ENCODE results near the gene THOP1. TPM values are rescaled to one million over a fixed set of nuclear protein-coding genes. Genes with fewer than 3 reads are reported as not detected.
A peak's percentile ranks its signal among the peaks of the same experiment; 100 is the strongest.
"Not testable (repeated sequence)": the region's sequence is repeated elsewhere in the genome, so short reads cannot be mapped to it uniquely, and the experiment has no call there.

THOP1 gene
- total RNA-seq, 2 donors from 2014 or later = 101 to 126 TPM

DNA sequence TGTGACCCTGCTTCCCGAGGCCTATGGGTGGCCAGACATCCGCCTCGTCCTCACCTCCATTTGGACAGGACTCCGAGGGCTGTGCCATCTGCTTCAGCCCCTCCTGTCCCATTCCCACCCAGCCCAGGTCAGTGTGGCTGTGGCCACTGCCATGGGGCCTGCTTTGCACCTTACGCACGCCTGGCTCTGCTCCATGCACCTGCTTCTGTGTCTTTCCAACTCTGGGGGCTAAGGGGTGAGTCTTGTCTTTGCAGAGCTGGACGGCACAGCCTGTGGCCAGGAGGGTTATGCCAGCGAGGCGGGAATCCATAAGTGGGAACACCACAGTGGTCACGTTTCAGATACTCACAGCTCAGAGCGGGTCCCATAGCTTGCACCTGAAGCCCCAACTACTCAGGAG, 29.1 kb downstream of the THOP1 start:
- peaks cover 9% of the 10 kb centered on the region for H3K4me1 Mint-ChIP-seq (ENCODE audit: low read depth)
- ATAC-seq (replicated peaks in 1 of 2) (no peak), DNase-seq (no peak)
- peaks cover 1 to 4% of the 10 kb centered on the region in 2 donors for H3K9me3 Mint-ChIP-seq
- H3K27ac Mint-ChIP-seq = no peak overlapping the region
- peaks cover 0 to 2% of the 10 kb centered on the region in 2 donors for H3K36me3 Mint-ChIP-seq (ENCODE audit: insufficient read depth in 2 of 2)
- no peak overlapping the region for H3K4me3 Mint-ChIP-seq
- H3K27me3 Mint-ChIP-seq (ENCODE audit: low read depth) = no peaks in the 10 kb centered on the region

DNA sequence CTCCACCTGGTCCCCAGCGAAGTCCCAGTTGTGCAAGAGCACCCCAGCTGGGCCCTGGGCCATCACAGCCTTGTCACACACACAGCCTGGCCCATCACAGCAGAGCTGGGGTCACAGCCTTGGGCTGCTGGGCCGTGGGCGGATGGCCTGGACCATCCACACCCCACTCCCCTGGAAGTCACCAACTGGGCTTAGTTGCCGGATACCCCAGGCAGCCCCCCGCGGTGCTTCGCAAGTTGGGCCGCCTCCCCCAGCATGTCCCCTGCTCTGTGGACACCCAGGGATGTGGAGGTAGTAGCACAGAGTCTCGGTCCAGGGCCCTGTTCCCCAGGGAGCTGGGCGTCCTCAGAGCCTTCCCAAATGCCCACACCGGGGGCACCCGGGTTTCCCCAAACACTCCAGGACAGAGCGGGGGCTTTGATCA, 29.9 kb downstream of the THOP1 start:
- Mint-ChIP-seq H3K4me1 (ENCODE audit: low read depth) (peaks cover 10% of the 10 kb centered on the region), H3K27ac (no peak overlapping the region), H3K27me3 (ENCODE audit: low read depth) (no peaks in the 10 kb centered on the region), H3K9me3 (peaks cover 1 to 4% of the 10 kb centered on the region in 2 donors), H3K36me3 (ENCODE audit: insufficient read depth in 2 of 2) (peaks cover 0 to 2% of the 10 kb centered on the region in 2 donors), H3K4me3 (no peak overlapping the region)
- DNase-seq = no peak
- no peak for ATAC-seq (replicated peaks in 1 of 2)

DNA sequence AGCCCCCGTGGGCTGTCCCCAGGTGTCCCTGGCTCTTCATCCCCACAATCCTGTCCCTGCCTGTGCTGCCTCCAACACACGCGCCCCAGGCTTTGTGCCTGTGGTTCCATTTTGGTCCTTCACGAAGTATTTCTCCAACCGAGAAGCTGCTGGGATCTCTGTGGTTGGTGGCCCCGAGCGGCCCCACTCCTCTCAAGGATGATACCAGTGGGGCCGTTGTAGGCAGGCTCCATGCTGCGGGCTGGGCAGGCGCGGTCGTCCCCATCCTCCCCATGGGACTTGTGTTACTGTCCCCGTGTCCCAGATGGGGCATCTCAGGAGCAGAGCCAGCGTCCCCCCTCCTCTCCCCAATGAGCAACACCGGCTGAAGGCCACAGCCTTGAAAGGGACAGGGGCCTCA, 30.6 kb downstream of the THOP1 start:
- Mint-ChIP-seq H3K4me3 (no peak overlapping the region), H3K27me3 (ENCODE audit: low read depth) (no peaks in the 10 kb centered on the region), H3K4me1 (ENCODE audit: low read depth) (peaks cover 17% of the 10 kb centered on the region), H3K36me3 (ENCODE audit: insufficient read depth in 2 of 2) (peaks cover 0 to 2% of the 10 kb centered on the region in 2 donors), H3K9me3 (peaks cover 1 to 4% of the 10 kb centered on the region in 2 donors), H3K27ac (no peak overlapping the region)
- no peak for ATAC-seq (replicated peaks in 1 of 2)
- no peak for DNase-seq

- DNase-seq (no peak), ATAC-seq (replicated peaks in 1 of 2) (no peak)
- Mint-ChIP-seq H3K27me3 (ENCODE audit: low read depth) (no peaks in the 10 kb centered on the region), H3K36me3 (ENCODE audit: insufficient read depth in 2 of 2) (peaks cover 0 to 2% of the 10 kb centered on the region in 2 donors), H3K27ac (no peak overlapping the region), H3K4me1 (ENCODE audit: low read depth) (peaks cover 20% of the 10 kb centered on the region), H3K9me3 (peaks cover 1 to 4% of the 10 kb centered on the region in 2 donors), H3K4me3 (no peak overlapping the region)
Measured at GRCh38 chr19:2816641-2817040, 31.3 kb downstream of the THOP1 start.

- not testable (repeated sequence) for H3K9me3 Mint-ChIP-seq; H3K36me3 Mint-ChIP-seq (ENCODE audit: insufficient read depth in 2 of 2); H3K27me3 Mint-ChIP-seq (ENCODE audit: low read depth); ATAC-seq (replicated peaks in 1 of 2); H3K4me3 Mint-ChIP-seq
- DNase-seq = peak; percentile 19 to 20
- peaks cover 20% of the 10 kb centered on the region for H3K4me1 Mint-ChIP-seq (ENCODE audit: low read depth)
- H3K27ac Mint-ChIP-seq = peak overlapping the region; percentile 64
Measured at GRCh38 chr19:2817237-2817829, 32.0 kb downstream of the THOP1 start.

- Mint-ChIP-seq H3K4me3 (peak within 1 kb of the TSS; percentile 86 to 87), H3K4me1 (ENCODE audit: low read depth) (peaks cover 20% of the 10 kb centered on the region), H3K27ac (peak within 1 kb of the TSS; percentile 57), H3K36me3 (ENCODE audit: insufficient read depth in 2 of 2) (peaks cover 0 to 2% of the 10 kb centered on the region in 2 donors), H3K27me3 (ENCODE audit: low read depth) (no peaks in the 10 kb centered on the region), H3K9me3 (peaks cover 1 to 4% of the 10 kb centered on the region in 2 donors)
- DNase-seq (peak; percentile 98 to 99), ATAC-seq (replicated peaks in 1 of 2) (peak; percentile 94 to 95)
Measured at GRCh38 chr19:2819540-2820111, 34.3 kb downstream of the THOP1 start, which contains the start of gene ZNF554. ZNF554 (plus strand) TSS chr19:2819868; CDS start chr19:2820072, 204 bp downstream.

DNA sequence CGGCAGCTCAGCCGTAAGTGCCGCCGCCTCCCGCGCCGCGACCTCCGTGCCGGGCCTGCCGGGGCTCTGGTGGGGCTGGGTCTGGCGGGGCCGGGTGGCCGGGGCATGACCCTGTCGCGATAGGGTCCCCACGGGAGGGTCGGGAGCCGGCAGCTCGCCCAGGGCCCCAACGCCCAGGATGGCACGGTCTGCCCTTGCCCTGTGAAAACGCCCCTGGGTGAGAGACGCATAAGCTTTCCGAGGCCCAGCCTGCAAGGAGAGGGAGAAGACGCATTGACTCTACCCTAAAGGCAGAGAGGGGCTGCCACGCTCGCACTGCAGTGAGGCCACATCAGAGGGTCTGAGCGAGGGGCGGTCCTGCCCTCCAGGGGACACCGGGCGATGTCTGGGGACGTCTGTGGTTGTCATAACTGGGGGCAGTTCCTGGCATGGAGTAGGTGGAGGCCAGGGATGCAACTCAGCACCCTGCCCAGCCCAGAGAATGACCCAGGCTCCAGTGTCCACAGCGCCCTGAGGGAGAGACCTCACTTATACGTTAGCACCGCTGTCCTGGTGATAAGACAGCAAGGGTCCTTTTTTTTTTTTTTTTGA, 34.9 kb downstream of the THOP1 start:
- DNase-seq = no peak
- Mint-ChIP-seq H3K4me1 (ENCODE audit: low read depth) (peaks cover 20% of the 10 kb centered on the region), H3K36me3 (ENCODE audit: insufficient read depth in 2 of 2) (peaks cover 0 to 2% of the 10 kb centered on the region in 2 donors), H3K4me3 (peak overlapping the region; percentile 86 to 87), H3K27me3 (ENCODE audit: low read depth) (no peaks in the 10 kb centered on the region), H3K9me3 (peaks cover 1 to 4% of the 10 kb centered on the region in 2 donors), H3K27ac (no peak overlapping the region)
- ATAC-seq (replicated peaks in 1 of 2) = peak; percentile 33 to 34

- Mint-ChIP-seq H3K27ac (no peak overlapping the region), H3K27me3 (ENCODE audit: low read depth) (no peaks in the 10 kb centered on the region), H3K4me1 (ENCODE audit: low read depth) (peaks cover 15% of the 10 kb centered on the region), H3K9me3 (peaks cover 3 to 10% of the 10 kb centered on the region in 2 donors), H3K4me3 (no peak overlapping the region), H3K36me3 (ENCODE audit: insufficient read depth in 2 of 2) (peaks cover 5 to 8% of the 10 kb centered on the region in 2 donors)
- DNase-seq = no peak
- no peak for ATAC-seq (replicated peaks in 1 of 2)
Measured at GRCh38 chr19:2822846-2823245, 37.5 kb downstream of the THOP1 start.

DNA sequence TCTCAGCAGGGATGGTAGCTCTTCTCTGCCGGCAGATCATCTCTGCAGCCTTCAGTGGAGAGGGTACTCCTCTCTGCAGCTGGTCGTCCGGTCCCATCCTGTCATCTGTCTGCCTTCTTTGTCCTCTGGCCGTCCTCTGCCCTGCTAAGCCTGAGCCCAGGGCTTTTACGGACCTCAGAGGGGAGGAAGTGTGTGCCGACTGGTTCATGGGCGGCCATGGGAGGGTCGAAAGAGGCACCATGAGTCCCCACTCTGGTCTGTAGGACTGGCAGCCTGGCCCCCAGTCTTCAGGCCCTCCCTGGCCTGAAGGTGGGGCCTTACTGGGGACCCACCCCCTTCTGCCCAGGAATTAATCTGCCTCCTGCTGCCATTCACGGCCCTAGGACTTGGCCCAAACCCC, 38.3 kb downstream of the THOP1 start:
- Mint-ChIP-seq H3K27me3 (ENCODE audit: low read depth) (no peaks in the 10 kb centered on the region), H3K36me3 (ENCODE audit: insufficient read depth in 2 of 2) (peaks cover 7 to 10% of the 10 kb centered on the region in 2 donors), H3K9me3 (peaks cover 2 to 9% of the 10 kb centered on the region in 2 donors), H3K27ac (no peak overlapping the region), H3K4me3 (no peak overlapping the region), H3K4me1 (ENCODE audit: low read depth) (peaks cover 13% of the 10 kb centered on the region)
- no peak for ATAC-seq (replicated peaks in 1 of 2)
- DNase-seq = no peak

DNA sequence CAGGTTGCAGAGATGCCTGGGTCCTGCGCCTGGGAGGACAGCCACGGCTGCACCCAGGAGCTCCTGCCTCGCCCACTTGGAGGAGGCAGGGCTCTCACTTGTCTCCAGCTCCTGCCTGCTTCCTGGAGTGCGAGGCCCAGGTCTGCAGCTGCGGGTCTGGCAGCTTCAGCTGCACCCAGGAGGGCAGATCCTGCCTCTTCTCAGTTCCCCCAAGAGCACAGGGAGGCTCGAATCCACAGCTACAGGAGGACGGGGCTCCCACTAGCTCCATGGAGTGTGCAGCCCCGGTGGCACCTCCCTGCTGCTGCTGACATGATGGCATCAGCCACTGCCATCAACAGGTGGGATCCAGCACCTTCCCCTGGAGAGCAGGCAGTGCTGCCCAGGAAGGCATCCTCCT, 38.8 kb downstream of the THOP1 start:
- Mint-ChIP-seq H3K4me3 (no peak overlapping the region), H3K36me3 (ENCODE audit: insufficient read depth in 2 of 2) (peaks cover 9 to 11% of the 10 kb centered on the region in 2 donors)

GRCh38 chr19:2827022-2827421, 41.7 kb downstream of the THOP1 start:
- Mint-ChIP-seq H3K27me3 (ENCODE audit: low read depth) (no peaks in the 10 kb centered on the region), H3K9me3 (peaks cover 3 to 9% of the 10 kb centered on the region in 2 donors), H3K36me3 (ENCODE audit: insufficient read depth in 2 of 2) (peaks cover 14 to 19% of the 10 kb centered on the region in 2 donors), H3K4me3 (no peak overlapping the region), H3K4me1 (ENCODE audit: low read depth) (no peaks in the 10 kb centered on the region), H3K27ac (no peak overlapping the region)
- ATAC-seq (replicated peaks in 1 of 2) (no peak), DNase-seq (no peak)

More for the DNA sequence above, 38.8 kb downstream of the THOP1 start:
- H3K27ac Mint-ChIP-seq = no peak overlapping the region
- peaks cover 2 to 9% of the 10 kb centered on the region in 2 donors for H3K9me3 Mint-ChIP-seq
- peaks cover 11% of the 10 kb centered on the region for H3K4me1 Mint-ChIP-seq (ENCODE audit: low read depth)
- no peak for ATAC-seq (replicated peaks in 1 of 2)
- DNase-seq = no peak
- no peaks in the 10 kb centered on the region for H3K27me3 Mint-ChIP-seq (ENCODE audit: low read depth)

DNA sequence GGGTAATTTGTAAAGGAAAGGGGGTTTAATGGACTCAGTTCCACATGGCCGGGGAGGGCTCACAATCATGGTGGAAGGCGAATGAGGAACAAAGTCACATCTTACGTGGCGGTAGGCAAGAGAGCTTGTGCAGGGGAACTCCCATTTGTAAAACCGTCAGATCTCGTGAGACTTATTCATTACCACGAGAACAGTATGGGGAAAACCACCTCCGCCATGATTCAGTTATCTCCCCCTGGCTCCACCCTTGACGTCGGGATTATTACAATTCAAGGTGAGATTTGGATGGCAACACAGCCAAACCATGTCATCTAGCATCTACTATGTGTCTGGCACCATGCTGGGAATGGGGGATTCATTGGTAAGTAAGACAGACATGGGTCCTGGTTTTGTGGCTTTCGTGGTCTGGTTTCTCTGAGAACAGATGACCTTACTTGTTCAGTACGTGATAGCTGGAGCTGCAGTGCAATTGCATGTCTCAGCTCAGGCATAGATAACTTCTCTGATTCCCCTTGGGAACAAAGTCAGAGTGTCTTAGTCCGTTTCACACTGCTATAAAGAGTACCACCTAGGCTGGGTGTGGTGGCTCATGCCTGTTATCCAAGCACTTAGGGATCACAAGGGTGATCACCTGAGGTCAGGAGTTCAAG, 42.7 kb downstream of the THOP1 start:
- peaks cover 20 to 28% of the 10 kb centered on the region in 2 donors for H3K36me3 Mint-ChIP-seq (ENCODE audit: insufficient read depth in 2 of 2)
- no peaks in the 10 kb centered on the region for H3K4me1 Mint-ChIP-seq (ENCODE audit: low read depth)
- DNase-seq (no peak), ATAC-seq (replicated peaks in 1 of 2) (no peak)
- H3K9me3 Mint-ChIP-seq = peaks cover 9 to 15% of the 10 kb centered on the region in 2 donors
- H3K27me3 Mint-ChIP-seq (ENCODE audit: low read depth) = no peaks in the 10 kb centered on the region
- H3K4me3 Mint-ChIP-seq = no peak overlapping the region
- no peak overlapping the region for H3K27ac Mint-ChIP-seq

GRCh38 chr19:2834294-2834871, 49.1 kb downstream of the THOP1 start:
- H3K27me3 Mint-ChIP-seq (ENCODE audit: low read depth) = no peaks in the 10 kb centered on the region
- H3K9me3 Mint-ChIP-seq = peaks cover 15 to 30% of the 10 kb centered on the region in 2 donors
- peaks cover 40 to 53% of the 10 kb centered on the region in 2 donors for H3K36me3 Mint-ChIP-seq (ENCODE audit: insufficient read depth in 2 of 2)
- no peaks in the 10 kb centered on the region for H3K4me1 Mint-ChIP-seq (ENCODE audit: low read depth)
- H3K27ac Mint-ChIP-seq = no peak overlapping the region
- no peak overlapping the region for H3K4me3 Mint-ChIP-seq
- DNase-seq = no peak
- ATAC-seq (replicated peaks in 1 of 2) = no peak

Data from activated T-cell treated with anti-CD3 and anti-CD28 coated beads, Interleukin-2, amount 50 U/mL, for 72 hours (primary cell).